Measurements from ENCODE around the gene RNF208. TPM values are rescaled to one million over a fixed set of nuclear protein-coding genes. Genes with fewer than 3 reads are reported as not detected.

Gene RNF208
- total RNA-seq, 1 donor from 2014 or later: 6.7 TPM

- no peak overlapping the region for H3K27ac ChIP-seq
- DNase-seq: no peak
- H3K9me3 ChIP-seq: no peaks in the 10 kb centered on the region
- TF ChIP-seq CTCF (IDR thresholded peaks at IDR 0.05): no peak
- intact Hi-C loops (cut with DNase I): no loop called here
- H3K36me3 ChIP-seq: peaks cover 5% of the 10 kb centered on the region
- H3K4me1 ChIP-seq: peaks cover 20% of the 10 kb centered on the region
- ATAC-seq: no peak
- H3K4me3 ChIP-seq: no peak overlapping the region
- H3K27me3 ChIP-seq: no peaks in the 10 kb centered on the region
These were observed 29.6 kb upstream of the RNF208 start for GRCh38 chr9:137251490-137252268.

GRCh38 chr9:137251194-137251461 is 29.1 kb upstream of the RNF208 start, which contains the start of gene STPG3:
Gene STPG3 (plus strand): TSS chr9:137251286. CDS start chr9:137251287, 1 bp downstream.
- ATAC-seq (no peak), DNase-seq (no peak)
- intact Hi-C loops (cut with DNase I): no loop called here
- TF ChIP-seq CTCF (IDR thresholded peaks at IDR 0.05): no peak
- Histone ChIP-seq H3K4me1 (peaks cover 15% of the 10 kb centered on the region), H3K36me3 (no peaks in the 10 kb centered on the region), H3K27me3 (no peaks in the 10 kb centered on the region), H3K9me3 (no peaks in the 10 kb centered on the region), H3K4me3 (no peak within 1 kb of the TSS), H3K27ac (no peak within 1 kb of the TSS)

- Histone ChIP-seq H3K4me3 (no peak overlapping the region), H3K4me1 (peaks cover 12% of the 10 kb centered on the region), H3K36me3 (no peaks in the 10 kb centered on the region), H3K9me3 (no peaks in the 10 kb centered on the region), H3K27ac (no peak overlapping the region), H3K27me3 (no peaks in the 10 kb centered on the region)
- no peak for TF ChIP-seq CTCF (IDR thresholded peaks at IDR 0.05)
- ATAC-seq: no peak
- no peak for DNase-seq
- intact Hi-C loops (cut with DNase I): no loop called here
These were observed 28.5 kb upstream of the RNF208 start for GRCh38 chr9:137250329-137251193.

- no peak for ATAC-seq
- Histone ChIP-seq H3K27me3 (no peaks in the 10 kb centered on the region), H3K4me1 (peaks cover 19% of the 10 kb centered on the region), H3K36me3 (peaks cover 11% of the 10 kb centered on the region), H3K4me3 (no peak overlapping the region), H3K9me3 (no peaks in the 10 kb centered on the region), H3K27ac (peak overlapping the region; percentile 63)
- TF ChIP-seq CTCF (IDR thresholded peaks at IDR 0.05): no peak
- DNase-seq: no peak
- intact Hi-C loops (cut with DNase I): no loop called here
These were observed 25.8 kb upstream of the RNF208 start for GRCh38 chr9:137247916-137248175.

- no peak overlapping the region for H3K4me3 ChIP-seq
- no peaks in the 10 kb centered on the region for H3K27me3 ChIP-seq
- no peak for TF ChIP-seq CTCF (IDR thresholded peaks at IDR 0.05)
- H3K27ac ChIP-seq: peak overlapping the region; percentile 63
- intact Hi-C loops (cut with DNase I): no loop called here
- peaks cover 24% of the 10 kb centered on the region for H3K4me1 ChIP-seq
- no peaks in the 10 kb centered on the region for H3K9me3 ChIP-seq
- peak; percentile 73 for ATAC-seq
- DNase-seq: peak; percentile 86
- H3K36me3 ChIP-seq: peaks cover 17% of the 10 kb centered on the region
These were observed 25.3 kb upstream of the RNF208 start for GRCh38 chr9:137247135-137247915.

All from upper lobe of right lung (tissue), 1 donor.